A549 (cell line): Measurements from ENCODE around the gene SGCA. TPM values are rescaled to one million over a fixed set of nuclear protein-coding genes. Genes with fewer than 3 reads are reported as not detected.
A peak's percentile ranks its signal among the peaks of the same experiment; 100 is the strongest.

Experiments
- ATAC-seq, 2 experiments: fragments of 200-7000 bp in 1 of 2; fragments of >200 bp in 1 of 2; cut with Nextera tagmentation in 1 of 2; cut with Tn5 transposase in 1 of 2; 3 replicates each; pipeline versions ENCODE4 v1.8.0 to v1.9.1; 2018 to 2020; ENCODE audit warnings: mild to moderate bottlenecking in 1 of 2, moderate library complexity in 1 of 2
- CTCF ChIA-PET: fragments of 300-600 bp; sonication (Branson Sonifier 250); formaldehyde crosslinking; extraction: SDS; loops from one replicate; lab custom pipeline; 2021; ENCODE audit warnings: antibody characterized with exemption, inconsistent platforms; lab: Yijun Ruan, JAX
- POLR2A ChIA-PET: fragments of 350-600 bp; formaldehyde crosslinking; extraction: SDS; loops from one replicate; lab custom pipeline; 2021; ENCODE audit warnings: antibody characterized with exemption, inconsistent platforms; lab: Yijun Ruan, JAX
- DNase-seq, 2 experiments: peaks; one replicate each; pipeline versions ENCODE4 v3.0.0 to v3.0.0-alpha.2; 2011 to 2016; ENCODE audit warnings: low read depth in 1 of 2, low spot score in 1 of 2
- FAIRE-seq: peaks from 2 replicates; lab custom pipeline; 2011; peaks lifted over from hg19 to GRCh38; lab: Jason Lieb, UNC
- H3K27ac ChIP-seq, 2 experiments: fragments of >200 bp; sonication (Bioruptor Twin); formaldehyde crosslinking; 3 replicates each; pipeline ENCODE4 v1.5.1; 2016 to 2017
- H3K4me1 ChIP-seq: fragments of >200 bp; sonication (Bioruptor Twin); formaldehyde crosslinking; 3 replicates; pipeline ENCODE4 v1.6.1; 2016
- H3K4me2 ChIP-seq: fragments of >200 bp; sonication (Bioruptor Twin); formaldehyde crosslinking; 3 replicates; pipeline ENCODE4 v1.6.1; 2016
- H3K4me3 ChIP-seq: fragments of >200 bp; sonication (Bioruptor Twin); formaldehyde crosslinking; 3 replicates; pipeline ENCODE4 v1.5.1; 2016
- H3K9me3 ChIP-seq: fragments of >200 bp; sonication (Bioruptor Twin); formaldehyde crosslinking; 3 replicates; pipeline ENCODE4 v1.6.1; 2016
- BHLHE40 ChIP-seq: IDR thresholded peaks from 2 replicates; pipeline ENCODE4 v1.6.1; 2012; ENCODE audit warnings: low read depth, low read length, inconsistent platforms
- CBX8 ChIP-seq: fragments of 200-600 bp; sonication (generic); IDR thresholded peaks from 2 replicates; pipeline ENCODE4 v1.6.1; 2016
- CHD2 ChIP-seq: fragments of 150-350 bp; IDR thresholded peaks from 2 replicates; pipeline ENCODE4 v1.6.1; 2014; ENCODE audit warnings: low read length; ENCODE audit not compliant: partially characterized antibody
- EHMT2 ChIP-seq: fragments of 200-600 bp; sonication (generic); IDR thresholded peaks from 2 replicates; pipeline ENCODE4 v1.6.1; 2016; ENCODE audit warnings: antibody characterized with exemption, low read depth, mild to moderate bottlenecking, moderate library complexity
- EP300 ChIP-seq, 2 experiments: fragments of >200 bp; sonication (Bioruptor Twin); formaldehyde crosslinking; IDR thresholded peaks; 2 replicates in 1 of 2; 3 replicates in 1 of 2; pipeline ENCODE4 v1.6.1; 2016 to 2017
- ESRRA ChIP-seq: fragments of 150-350 bp; IDR thresholded peaks from 2 replicates; pipeline ENCODE4 v1.6.1; 2014; ENCODE audit warnings: mild to moderate bottlenecking, low read length, borderline replicate concordance
- HOXA7 ChIP-seq: fragments of 250-450 bp; sonication (Bioruptor Pico); IDR thresholded peaks from 2 replicates; pipeline ENCODE4 v1.5.0; 2020; ENCODE audit warnings: mild to moderate bottlenecking, moderate library complexity
- HOXB13 ChIP-seq: fragments of 250-450 bp; sonication (Bioruptor Pico); IDR thresholded peaks from 2 replicates; pipeline ENCODE4 v1.5.0; 2020; ENCODE audit warnings: low read depth, mild to moderate bottlenecking, moderate library complexity
- KDM1A ChIP-seq: fragments of 200-600 bp; sonication (generic); IDR thresholded peaks from 2 replicates; pipeline ENCODE4 v1.6.1; 2016; ENCODE audit warnings: low read depth, mild to moderate bottlenecking
- KDM5A ChIP-seq: fragments of 200-600 bp; sonication (generic); IDR thresholded peaks from 2 replicates; pipeline ENCODE4 v1.6.1; 2016; ENCODE audit warnings: antibody characterized with exemption, mild to moderate bottlenecking
- MAFK ChIP-seq: fragments of 450-650 bp; IDR thresholded peaks from 2 replicates; pipeline ENCODE4 v1.6.1; 2014; ENCODE audit not compliant: partially characterized antibody
- NFE2L2 ChIP-seq: fragments of 150-350 bp; conservative IDR thresholded peaks from 2 replicates; pipeline ENCODE4 v1.6.1; 2014; ENCODE audit warnings: low read length
- NPAS2 ChIP-seq: fragments of 250-450 bp; sonication (Bioruptor Pico); IDR thresholded peaks from 2 replicates; pipeline ENCODE4 v1.8.0; 2022; ENCODE audit warnings: mild to moderate bottlenecking, moderate library complexity, borderline replicate concordance
- PHF8 ChIP-seq: fragments of 200-600 bp; sonication (generic); IDR thresholded peaks from 2 replicates; pipeline ENCODE4 v1.6.1; 2016; ENCODE audit warnings: low read depth, mild to moderate bottlenecking, antibody characterized with exemption, moderate library complexity, borderline replicate concordance
- RAD21 ChIP-seq, 2 experiments: fragments of >200 bp in 1 of 2; sonication (Bioruptor Twin) in 1 of 2; formaldehyde crosslinking in 1 of 2; IDR thresholded peaks in 1 of 2; conservative IDR thresholded peaks in 1 of 2; 2 replicates in 1 of 2; 3 replicates in 1 of 2; pipeline ENCODE4 v1.6.1; 2012 to 2018; ENCODE audit warnings: inconsistent platforms in 1 of 2
- RFX5 ChIP-seq: fragments of 450-650 bp; IDR thresholded peaks from 2 replicates; pipeline ENCODE4 v1.7.1; 2014; ENCODE audit warnings: antibody characterized with exemption, mild to moderate bottlenecking, moderate library complexity
- RNF2 ChIP-seq: fragments of 200-600 bp; sonication (generic); IDR thresholded peaks from 2 replicates; pipeline ENCODE4 v1.6.1; 2016; ENCODE audit warnings: low read depth, mild to moderate bottlenecking, antibody characterized with exemption, moderate library complexity, borderline replicate concordance
- SMC3 ChIP-seq: fragments of >200 bp; sonication (Bioruptor Twin); formaldehyde crosslinking; IDR thresholded peaks from 3 replicates; pipeline ENCODE4 v1.6.1; 2018; ENCODE audit warnings: inconsistent platforms
- SREBF2 ChIP-seq: fragments of 450-650 bp; IDR thresholded peaks from 2 replicates; pipeline ENCODE4 v1.6.1; 2014; ENCODE audit warnings: mild to moderate bottlenecking, moderate library complexity
- TFCP2L1 ChIP-seq: fragments of 250-450 bp; sonication (Bioruptor Pico); IDR thresholded peaks from 2 replicates; pipeline ENCODE4 v1.5.0; 2021; ENCODE audit warnings: mild to moderate bottlenecking
- ZFP36 ChIP-seq: fragments of 450-650 bp; IDR thresholded peaks from 2 replicates; pipeline ENCODE4 v1.6.1; 2014; ENCODE audit warnings: borderline replicate concordance; ENCODE audit not compliant: partially characterized antibody
- ZNF302 ChIP-seq: fragments of 250-450 bp; sonication (Bioruptor Pico); IDR thresholded peaks from 2 replicates; pipeline ENCODE4 v1.9.0; 2021; ENCODE audit warnings: inconsistent platforms, mild to moderate bottlenecking, moderate library complexity
- WGBS: methylation state at CpG from one replicate; pipeline ENCODE4 v1.1.6; 2017; ENCODE audit errors: missing lambda C conversion rate; 5-methylcytosine and 5-hydroxymethylcytosine counted together
- polyA plus RNA-seq, 4 experiments: library from polyadenylated mRNA; depleted of rRNA in 3 of 4; stranded (reverse); fragments of >200 nt; fragmentation: RNase III in 1 of 4; extraction: RNeasy Plus Mini Kit Qiagen cat#74134 plus additional on column Dnase treatment in 1 of 4; gene quantifications; 2 replicates in 3 of 4; 3 replicates in 1 of 4; pipeline ENCODE4 v1.2.3, GENCODE V29; 2011 to 2017
- TF ChIP-seq, protein P1 (sequence below): fragments of 250-450 bp; sonication (Bioruptor Pico); IDR thresholded peaks from 2 replicates; pipeline ENCODE4 v1.5.0; 2020; ENCODE audit warnings: low read depth, mild to moderate bottlenecking, moderate library complexity
- TF ChIP-seq, protein P2 (sequence below): IDR thresholded peaks from 2 replicates; pipeline ENCODE4 v1.6.1; 2012; ENCODE audit warnings: low read depth, borderline replicate concordance
- TF ChIP-seq, protein P3 (sequence below): IDR thresholded peaks from 2 replicates; pipeline ENCODE4 v1.6.1; 2012
- TF ChIP-seq, protein P4 (sequence below): fragments of 150-350 bp; IDR thresholded peaks from 2 replicates; pipeline ENCODE4 v1.6.1; 2014; ENCODE audit warnings: low read depth, mild to moderate bottlenecking, low read length
- TF ChIP-seq, protein P5 (sequence below): fragments of >200 bp; sonication (Bioruptor Twin); formaldehyde crosslinking; IDR thresholded peaks from 3 replicates; pipeline ENCODE4 v1.6.1; 2016

The SGCA gene
- polyA plus RNA-seq, 2 of the 4 experiments (the other 2 are of a cell fraction), result 0.44 to 3.4 TPM

DNA sequence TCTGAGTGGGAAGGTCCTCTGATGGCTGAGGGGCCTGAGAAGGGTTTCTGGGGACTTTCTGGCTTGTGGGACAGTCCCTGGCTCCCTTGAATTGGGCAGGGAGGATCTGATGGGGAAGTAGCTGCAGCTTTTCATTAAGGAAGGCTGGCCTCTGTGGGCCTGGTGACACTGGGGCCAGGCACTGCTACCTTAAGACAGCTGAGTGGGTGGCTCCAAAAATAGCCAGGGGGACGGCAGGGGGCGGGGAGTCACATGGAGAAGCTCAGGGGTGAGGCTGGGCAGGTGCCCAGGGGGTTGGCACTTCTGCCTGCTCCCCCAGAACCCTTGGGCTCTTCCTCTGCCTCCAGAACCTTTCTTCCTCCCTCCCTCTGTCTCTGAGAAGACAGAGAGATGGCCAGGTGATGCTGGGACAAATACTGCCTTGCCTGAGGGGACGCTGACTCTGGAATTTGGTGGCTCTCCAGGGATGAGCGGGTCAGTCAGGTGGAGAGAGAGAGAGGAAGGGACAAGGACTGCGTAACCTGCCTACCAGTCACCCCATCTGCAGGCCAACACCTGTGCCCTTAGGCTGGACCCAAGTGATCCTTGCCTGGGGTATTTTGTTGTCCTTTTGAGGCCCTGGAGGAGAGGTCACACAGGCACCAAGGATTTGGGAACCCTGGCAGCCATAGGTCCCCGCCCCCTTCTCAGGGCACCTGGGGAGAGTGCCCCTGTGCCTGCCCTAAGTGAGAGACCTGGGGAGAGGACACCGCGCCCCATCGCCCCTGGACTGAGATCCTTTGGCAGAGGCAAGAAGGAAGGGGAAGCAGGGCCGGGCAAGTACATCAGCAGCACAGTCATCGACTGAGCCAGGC is 1.7 kb upstream of the SGCA start:
- DNase-seq (no peak), ATAC-seq (no peak), FAIRE-seq (no peak)
- WGBS, result 78% methylated on average over 11 of the region's 11 CpGs
- ChIA-PET CTCF (interaction anchor here (1.0 to 17.0 kb wide), 9 partner anchors 9 to 136 kb away, joined by 3 to 817 read pairs (median 15); partner anchors contain the start of genes COL1A1 and PPP1R9B), POLR2A (no interaction called here)
- Histone ChIP-seq H3K4me3 (no peak overlapping the region), H3K9me3 (no peaks in the 10 kb centered on the region), H3K4me1 (peaks cover 13% of the 10 kb centered on the region; the same call in 2 of the 3 replicates), H3K27ac (peak overlapping the region in 1 of 2 experiments; percentile 18; a peak in 1 of 6 replicates), H3K4me2 (no peak overlapping the region)
- TF ChIP-seq NPAS2 (CRISPR knock-in tag), result no peak
- TF ChIP-seq, protein P1, sequence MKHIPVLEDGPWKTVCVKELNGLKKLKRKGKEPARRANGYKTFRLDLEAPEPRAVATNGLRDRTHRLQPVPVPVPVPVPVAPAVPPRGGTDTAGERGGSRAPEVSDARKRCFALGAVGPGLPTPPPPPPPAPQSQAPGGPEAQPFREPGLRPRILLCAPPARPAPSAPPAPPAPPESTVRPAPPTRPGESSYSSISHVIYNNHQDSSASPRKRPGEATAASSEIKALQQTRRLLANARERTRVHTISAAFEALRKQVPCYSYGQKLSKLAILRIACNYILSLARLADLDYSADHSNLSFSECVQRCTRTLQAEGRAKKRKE, result no peak
- no peak for TF ChIP-seq EHMT2
- no peak for TF ChIP-seq EP300 (IDR thresholded peaks at IDR 0.05)
- TF ChIP-seq ZFP36, result no peak
- no peak for TF ChIP-seq ZNF302 (CRISPR knock-in tag)
- no peak for TF ChIP-seq RAD21 (conservative IDR thresholded peaks at IDR 0.05 in 1 of 2, IDR thresholded peaks at IDR 0.05 in 1 of 2)
- TF ChIP-seq, protein P2, sequence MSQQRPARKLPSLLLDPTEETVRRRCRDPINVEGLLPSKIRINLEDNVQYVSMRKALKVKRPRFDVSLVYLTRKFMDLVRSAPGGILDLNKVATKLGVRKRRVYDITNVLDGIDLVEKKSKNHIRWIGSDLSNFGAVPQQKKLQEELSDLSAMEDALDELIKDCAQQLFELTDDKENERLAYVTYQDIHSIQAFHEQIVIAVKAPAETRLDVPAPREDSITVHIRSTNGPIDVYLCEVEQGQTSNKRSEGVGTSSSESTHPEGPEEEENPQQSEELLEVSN, result no peak
- no peak for TF ChIP-seq CBX8
- TF ChIP-seq HOXA7 (CRISPR knock-in tag), result no peak
- TF ChIP-seq BHLHE40, result no peak
- no peak for TF ChIP-seq NFE2L2
- TF ChIP-seq RNF2, result no peak
- TF ChIP-seq KDM5A, result no peak
- no peak for TF ChIP-seq KDM1A
- TF ChIP-seq CHD2, result no peak
- no peak for TF ChIP-seq PHF8

DNA sequence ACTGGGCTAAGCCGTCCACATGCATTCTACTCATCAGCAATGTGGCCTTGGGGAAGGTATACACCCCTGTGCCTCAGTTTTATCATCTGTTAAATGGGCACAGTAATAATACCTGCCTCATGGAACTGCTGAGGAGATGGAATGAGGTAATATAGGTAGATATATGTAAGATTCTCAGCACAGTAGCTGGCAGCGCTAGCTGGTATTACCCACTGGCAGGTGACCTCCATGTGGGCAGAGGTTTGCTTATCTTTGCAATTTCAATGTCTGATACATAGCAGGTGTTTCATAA is 1.2 kb upstream of the SGCA start:
- POLR2A ChIA-PET, result interaction anchor here (1.8 kb wide), 1 partner anchor 13 kb away, joined by 8 read pairs; no protein-coding TSS in a partner anchor
- H3K4me2 ChIP-seq, result no peak overlapping the region
- no peaks in the 10 kb centered on the region for H3K9me3 ChIP-seq
- WGBS, result 89% methylated on average over 2 of the region's 2 CpGs
- CTCF ChIA-PET, result interaction anchor here (1.0 to 17.0 kb wide), 9 partner anchors 10 to 138 kb away, joined by 3 to 817 read pairs (median 15); partner anchors contain the start of genes COL1A1 and PPP1R9B
- no peak overlapping the region for H3K27ac ChIP-seq
- peaks cover 19% of the 10 kb centered on the region; the same call in 2 of the 3 replicates for H3K4me1 ChIP-seq
- no peak for ATAC-seq
- TF ChIP-seq MAFK (no peak), TFCP2L1 (CRISPR knock-in tag) (no peak), HOXB13 (CRISPR knock-in tag) (no peak), RFX5 (no peak), EHMT2 (no peak), NPAS2 (CRISPR knock-in tag) (no peak), SMC3 (no peak), ESRRA (no peak), ZNF302 (CRISPR knock-in tag) (no peak), SREBF2 (no peak)
- TF ChIP-seq, protein P3, sequence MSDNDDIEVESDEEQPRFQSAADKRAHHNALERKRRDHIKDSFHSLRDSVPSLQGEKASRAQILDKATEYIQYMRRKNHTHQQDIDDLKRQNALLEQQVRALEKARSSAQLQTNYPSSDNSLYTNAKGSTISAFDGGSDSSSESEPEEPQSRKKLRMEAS, result no peak
- TF ChIP-seq, protein P1, result no peak
- TF ChIP-seq, protein P4, sequence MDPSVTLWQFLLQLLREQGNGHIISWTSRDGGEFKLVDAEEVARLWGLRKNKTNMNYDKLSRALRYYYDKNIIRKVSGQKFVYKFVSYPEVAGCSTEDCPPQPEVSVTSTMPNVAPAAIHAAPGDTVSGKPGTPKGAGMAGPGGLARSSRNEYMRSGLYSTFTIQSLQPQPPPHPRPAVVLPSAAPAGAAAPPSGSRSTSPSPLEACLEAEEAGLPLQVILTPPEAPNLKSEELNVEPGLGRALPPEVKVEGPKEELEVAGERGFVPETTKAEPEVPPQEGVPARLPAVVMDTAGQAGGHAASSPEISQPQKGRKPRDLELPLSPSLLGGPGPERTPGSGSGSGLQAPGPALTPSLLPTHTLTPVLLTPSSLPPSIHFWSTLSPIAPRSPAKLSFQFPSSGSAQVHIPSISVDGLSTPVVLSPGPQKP, result no peak
- TF ChIP-seq, protein P5, sequence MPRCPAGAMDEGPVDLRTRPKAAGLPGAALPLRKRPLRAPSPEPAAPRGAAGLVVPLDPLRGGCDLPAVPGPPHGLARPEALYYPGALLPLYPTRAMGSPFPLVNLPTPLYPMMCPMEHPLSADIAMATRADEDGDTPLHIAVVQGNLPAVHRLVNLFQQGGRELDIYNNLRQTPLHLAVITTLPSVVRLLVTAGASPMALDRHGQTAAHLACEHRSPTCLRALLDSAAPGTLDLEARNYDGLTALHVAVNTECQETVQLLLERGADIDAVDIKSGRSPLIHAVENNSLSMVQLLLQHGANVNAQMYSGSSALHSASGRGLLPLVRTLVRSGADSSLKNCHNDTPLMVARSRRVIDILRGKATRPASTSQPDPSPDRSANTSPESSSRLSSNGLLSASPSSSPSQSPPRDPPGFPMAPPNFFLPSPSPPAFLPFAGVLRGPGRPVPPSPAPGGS, result no peak
- DNase-seq, result no peak
- FAIRE-seq, result no peak
- H3K4me3 ChIP-seq, result no peak overlapping the region
